MM.1S (cell line): ENCODE data around the gene ROBO2.

ENCODE experiments used
- EZH2phosphoT487 ChIP-seq: fragments of 300-600 bp; sonication (generic); IDR thresholded peaks from 2 replicates; pipeline ENCODE4 v1.6.1; 2018; ENCODE audit warnings: antibody characterized with exemption, low read length
- TF ChIP-seq, protein P1 (sequence below): fragments of 300-600 bp; sonication (generic); IDR thresholded peaks from 2 replicates; pipeline ENCODE4 v1.5.1; 2016; ENCODE audit warnings: antibody characterized with exemption, low read length, mixed read lengths

DNA sequence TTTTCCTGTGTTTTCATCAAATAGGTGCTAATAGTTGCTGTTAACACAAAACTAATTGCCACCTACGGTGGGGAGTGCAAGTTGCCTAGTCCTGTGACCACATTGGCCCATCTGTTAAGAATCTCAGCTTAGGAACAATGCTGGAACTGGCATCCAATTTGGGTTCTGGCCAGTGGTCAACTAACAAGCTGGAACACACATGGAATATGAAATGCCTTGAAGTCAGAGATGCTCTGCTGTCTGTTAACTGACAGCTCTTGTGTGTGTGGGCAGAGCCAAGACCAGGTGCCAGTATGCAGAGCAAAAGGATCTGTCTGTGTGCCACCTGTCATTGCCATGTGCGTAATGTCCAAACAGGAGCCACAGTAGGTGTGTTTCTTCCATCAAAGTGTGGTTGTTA lies 460.8 kb downstream of the ROBO2 start:
- TF ChIP-seq, protein P1, sequence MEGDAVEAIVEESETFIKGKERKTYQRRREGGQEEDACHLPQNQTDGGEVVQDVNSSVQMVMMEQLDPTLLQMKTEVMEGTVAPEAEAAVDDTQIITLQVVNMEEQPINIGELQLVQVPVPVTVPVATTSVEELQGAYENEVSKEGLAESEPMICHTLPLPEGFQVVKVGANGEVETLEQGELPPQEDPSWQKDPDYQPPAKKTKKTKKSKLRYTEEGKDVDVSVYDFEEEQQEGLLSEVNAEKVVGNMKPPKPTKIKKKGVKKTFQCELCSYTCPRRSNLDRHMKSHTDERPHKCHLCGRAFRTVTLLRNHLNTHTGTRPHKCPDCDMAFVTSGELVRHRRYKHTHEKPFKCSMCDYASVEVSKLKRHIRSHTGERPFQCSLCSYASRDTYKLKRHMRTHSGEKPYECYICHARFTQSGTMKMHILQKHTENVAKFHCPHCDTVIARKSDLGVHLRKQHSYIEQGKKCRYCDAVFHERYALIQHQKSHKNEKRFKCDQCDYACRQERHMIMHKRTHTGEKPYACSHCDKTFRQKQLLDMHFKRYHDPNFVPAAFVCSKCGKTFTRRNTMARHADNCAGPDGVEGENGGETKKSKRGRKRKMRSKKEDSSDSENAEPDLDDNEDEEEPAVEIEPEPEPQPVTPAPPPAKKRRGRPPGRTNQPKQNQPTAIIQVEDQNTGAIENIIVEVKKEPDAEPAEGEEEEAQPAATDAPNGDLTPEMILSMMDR: no peak
- TF ChIP-seq EZH2phosphoT487: no peak
